Stomach smooth muscle (tissue), 2 donors: Measurements from ENCODE around the gene PDIA6.
"Not testable (repeated sequence)": the region's sequence is repeated elsewhere in the genome, so short reads cannot be mapped to it uniquely, and the experiment has no call there.

Source experiments
- H3K27ac ChIP-seq: one replicate; pipeline ENCODE4 v1.7.0; 2013; ENCODE audit warnings: mild to moderate bottlenecking, low read length, inconsistent platforms
- H3K27me3 ChIP-seq, 2 donors: one replicate each; pipeline ENCODE4 v1.7.0; 2013; ENCODE audit warnings: low read length in 2 of 2; ENCODE audit not compliant: insufficient read depth in 2 of 2, control insufficient read depth in 1 of 2
- H3K36me3 ChIP-seq, 2 donors: one replicate each; pipeline ENCODE4 v1.7.0; 2013; ENCODE audit warnings: low read length in 2 of 2; ENCODE audit not compliant: control insufficient read depth in 2 of 2, insufficient read depth in 2 of 2
- H3K4me1 ChIP-seq: one replicate; pipeline ENCODE4 v1.7.0; 2013; ENCODE audit warnings: low read length; ENCODE audit not compliant: control insufficient read depth, insufficient read depth
- H3K4me3 ChIP-seq, 2 donors: one replicate each; pipeline ENCODE4 v1.7.0; 2013; ENCODE audit warnings: low read length in 2 of 2
- H3K9ac ChIP-seq, 2 donors: one replicate each; pipeline ENCODE4 v1.7.0; 2013; ENCODE audit warnings: low read length in 2 of 2, mild to moderate bottlenecking in 1 of 2
- H3K9me3 ChIP-seq, 2 donors: one replicate each; pipeline ENCODE4 v1.7.0; 2013; ENCODE audit warnings: low read length in 2 of 2; ENCODE audit not compliant: control insufficient read depth in 2 of 2
- donor health status: healthy.
- donor health status: Pancreatic carcinoma.

The PDIA6 gene

DNA sequence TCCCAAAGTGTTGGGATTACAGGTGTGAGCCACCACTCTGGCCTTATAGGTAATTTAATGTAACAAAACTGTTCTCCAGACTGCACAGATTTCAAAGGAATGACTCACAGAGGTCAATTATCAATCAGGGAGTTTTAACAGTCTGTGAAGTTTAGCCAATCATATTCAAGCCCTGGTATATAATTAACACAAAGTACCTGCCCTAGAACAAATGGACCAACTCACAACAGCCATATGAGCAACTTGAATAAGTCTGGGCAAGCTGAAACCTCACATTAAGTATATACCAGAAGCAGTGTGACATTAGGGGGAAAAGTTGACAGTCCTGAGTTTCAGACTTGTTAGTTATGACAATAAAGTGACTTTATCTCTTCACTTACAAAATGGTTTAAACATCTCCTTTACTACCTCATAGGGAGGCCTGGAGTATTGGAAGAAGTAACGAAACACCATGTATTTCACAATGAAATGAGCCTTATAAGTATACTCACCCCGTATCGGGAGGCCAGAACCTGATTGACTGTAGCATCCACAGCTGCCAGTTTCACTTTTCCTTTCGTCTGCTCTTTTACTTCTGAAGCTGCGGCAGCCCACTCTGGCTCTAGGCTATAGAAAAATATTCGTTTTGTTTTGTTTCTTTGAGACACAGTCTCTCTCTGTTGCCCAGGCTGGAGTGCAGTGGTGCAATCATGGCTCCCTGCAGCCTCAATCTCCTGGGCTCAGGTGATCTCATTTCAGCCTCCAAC is 22.2 kb downstream of the PDIA6 start:
- Histone ChIP-seq H3K36me3 (peaks cover 49 to 67% of the 10 kb centered on the region in 2 donors), H3K4me1 (peaks cover 2% of the 10 kb centered on the region), H3K27ac (no peak overlapping the region), H3K9ac (no peak overlapping the region), H3K9me3 (no peaks in the 10 kb centered on the region), H3K27me3 (no peaks in the 10 kb centered on the region), H3K4me3 (no peak overlapping the region)

DNA sequence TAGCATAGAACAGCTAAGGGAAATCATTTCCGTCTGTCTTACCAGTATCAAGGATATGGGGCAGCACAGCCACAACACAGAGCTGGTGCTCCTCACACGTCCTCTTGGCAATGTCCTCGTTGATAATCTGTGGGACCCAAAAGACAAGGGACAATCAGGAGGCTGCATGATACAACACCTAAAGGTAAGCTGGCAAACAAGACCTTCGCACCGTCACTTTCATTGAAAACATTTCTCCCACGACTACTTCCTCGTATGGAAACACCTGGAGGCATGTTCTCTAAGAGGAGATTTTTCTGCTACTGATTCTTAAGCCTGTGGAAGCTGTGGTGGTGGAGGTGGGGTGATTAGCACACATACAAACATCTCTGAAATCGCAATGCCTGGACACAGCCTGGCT is 23.7 kb downstream of the PDIA6 start:
- H3K27me3 ChIP-seq: no peaks in the 10 kb centered on the region
- no peak overlapping the region for H3K27ac ChIP-seq
- H3K36me3 ChIP-seq: peaks cover 53 to 65% of the 10 kb centered on the region in 2 donors
- H3K9ac ChIP-seq: no peak overlapping the region
- H3K4me3 ChIP-seq: no peak overlapping the region
- H3K4me1 ChIP-seq: peaks cover 7% of the 10 kb centered on the region
- H3K9me3 ChIP-seq: no peaks in the 10 kb centered on the region

DNA sequence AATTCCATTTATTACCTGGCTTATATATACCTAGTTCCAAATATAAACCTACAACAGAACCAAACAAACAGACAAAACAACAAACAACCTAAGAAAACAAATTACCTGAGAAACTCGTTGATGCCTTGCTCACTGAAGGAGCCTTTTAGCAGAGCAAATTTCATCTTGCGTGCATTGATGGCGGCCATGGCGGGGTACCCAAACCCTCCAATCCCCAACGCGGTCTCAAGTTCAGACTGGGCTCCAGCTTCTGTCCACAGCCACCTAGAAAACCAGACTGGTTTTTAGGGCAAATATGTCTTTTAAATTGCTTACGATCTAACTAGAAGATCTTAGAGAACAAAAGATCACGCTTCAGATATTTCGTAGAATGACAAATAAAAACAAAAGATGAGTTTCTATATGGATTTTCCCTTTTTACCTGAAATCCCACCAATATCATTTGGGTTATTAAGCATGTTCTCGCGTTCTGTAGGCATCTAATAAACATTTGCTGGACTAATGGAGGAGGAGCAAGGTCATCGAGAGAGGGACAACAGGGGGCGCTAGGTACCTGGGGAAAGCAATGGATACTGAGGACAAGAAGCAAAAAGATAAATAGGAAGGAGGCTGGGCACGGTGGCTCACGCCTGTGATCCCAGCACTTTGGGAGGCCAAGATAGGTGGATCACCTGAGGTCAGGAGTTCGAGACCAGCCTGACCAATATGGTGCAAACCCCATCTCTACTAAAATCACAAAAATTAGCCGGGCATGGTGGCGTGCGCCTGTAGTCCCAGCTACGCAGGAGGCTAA is 25.2 kb downstream of the PDIA6 start:
- Histone ChIP-seq H3K4me3 (no peak overlapping the region), H3K27ac (no peak overlapping the region), H3K27me3 (no peaks in the 10 kb centered on the region), H3K9ac (no peak overlapping the region), H3K4me1 (peaks cover 7% of the 10 kb centered on the region), H3K36me3 (peaks cover 49 to 59% of the 10 kb centered on the region in 2 donors), H3K9me3 (no peaks in the 10 kb centered on the region)

DNA sequence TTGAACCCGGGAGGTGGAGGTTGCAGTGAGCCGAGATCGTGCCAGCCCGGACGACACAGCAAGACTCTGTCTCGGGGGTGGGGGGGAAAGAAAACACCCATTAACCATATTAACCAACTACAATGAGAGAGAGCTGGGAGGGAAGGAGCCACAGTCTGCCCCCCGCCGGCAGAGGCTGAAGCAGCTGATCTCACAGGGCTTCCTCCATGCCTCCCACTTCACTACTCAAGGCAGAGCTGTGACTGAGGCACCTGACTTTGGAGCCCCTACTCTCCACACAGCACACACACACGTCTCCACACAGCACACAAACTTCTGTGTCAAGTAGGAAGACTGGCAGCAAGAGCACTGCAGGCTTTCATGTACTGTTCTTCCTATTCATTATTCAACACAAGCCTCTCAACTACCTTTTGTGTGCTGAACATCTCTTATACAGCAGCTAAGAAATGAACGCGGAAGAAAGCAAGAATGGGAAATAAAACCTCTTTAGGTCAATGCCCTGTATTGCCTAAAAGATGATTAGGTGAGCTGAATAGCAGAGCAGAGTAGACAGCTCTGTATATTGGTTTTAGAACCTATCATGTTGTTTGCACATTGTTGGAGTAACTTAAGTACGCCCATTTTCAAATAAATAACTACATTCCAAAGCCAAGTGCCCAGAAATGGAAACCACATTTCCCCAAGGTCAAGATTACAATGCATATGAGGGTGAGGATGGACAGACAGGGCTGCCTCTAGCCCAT is 26.2 kb downstream of the PDIA6 start:
- peaks cover 49 to 50% of the 10 kb centered on the region in 2 donors for H3K36me3 ChIP-seq
- H3K27me3 ChIP-seq: no peaks in the 10 kb centered on the region
- no peak overlapping the region for H3K27ac ChIP-seq
- H3K4me3 ChIP-seq: no peak overlapping the region
- H3K9ac ChIP-seq: no peak overlapping the region
- H3K4me1 ChIP-seq: peaks cover 7% of the 10 kb centered on the region
- no peaks in the 10 kb centered on the region for H3K9me3 ChIP-seq

DNA sequence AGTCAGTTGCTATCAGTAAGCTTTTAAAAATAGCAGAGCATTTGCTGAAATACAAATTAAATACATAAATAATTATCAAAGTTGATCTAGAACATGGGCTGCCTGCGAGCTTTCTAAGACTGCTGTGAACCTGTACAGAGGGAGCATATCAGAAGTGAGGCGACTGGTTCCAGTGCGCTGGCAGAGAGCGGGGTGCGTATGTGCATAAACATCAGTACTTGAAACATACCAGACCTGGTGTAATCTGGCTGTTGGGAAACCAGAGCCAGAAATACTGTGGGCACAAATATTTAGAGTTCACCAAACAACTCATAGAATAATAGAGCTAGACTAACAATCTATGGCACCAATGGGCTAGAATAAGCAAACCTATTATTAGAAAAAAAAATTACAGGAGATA is 27.3 kb downstream of the PDIA6 start:
- Histone ChIP-seq H3K4me3 (no peak overlapping the region), H3K27ac (peak overlapping the region; percentile 56), H3K9me3 (no peaks in the 10 kb centered on the region), H3K36me3 (peaks cover 43 to 48% of the 10 kb centered on the region in 2 donors), H3K9ac (no peak overlapping the region), H3K27me3 (no peaks in the 10 kb centered on the region), H3K4me1 (peaks cover 7% of the 10 kb centered on the region)

DNA sequence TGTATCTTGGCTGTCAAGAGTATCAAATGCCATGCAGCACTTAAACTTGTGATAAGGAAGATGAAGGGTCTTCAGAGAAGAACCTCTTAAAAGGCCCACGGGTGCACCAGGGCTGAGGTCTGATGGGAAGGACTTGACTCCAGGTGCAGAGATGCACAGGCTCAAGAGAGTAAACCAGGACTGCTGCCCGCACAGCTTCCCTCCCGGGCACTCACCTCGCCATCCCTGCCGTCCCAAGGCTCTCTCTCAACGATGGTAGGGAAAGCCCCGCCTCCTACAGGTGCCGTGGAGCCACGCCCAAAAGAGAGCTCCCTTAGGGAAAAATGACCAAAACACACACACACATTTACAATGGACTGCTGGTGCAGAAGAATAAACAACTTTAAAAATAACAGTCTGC is 27.9 kb downstream of the PDIA6 start:
- no peak overlapping the region for H3K4me3 ChIP-seq
- H3K27me3 ChIP-seq: no peaks in the 10 kb centered on the region
- peak overlapping the region; percentile 56 for H3K27ac ChIP-seq

DNA sequence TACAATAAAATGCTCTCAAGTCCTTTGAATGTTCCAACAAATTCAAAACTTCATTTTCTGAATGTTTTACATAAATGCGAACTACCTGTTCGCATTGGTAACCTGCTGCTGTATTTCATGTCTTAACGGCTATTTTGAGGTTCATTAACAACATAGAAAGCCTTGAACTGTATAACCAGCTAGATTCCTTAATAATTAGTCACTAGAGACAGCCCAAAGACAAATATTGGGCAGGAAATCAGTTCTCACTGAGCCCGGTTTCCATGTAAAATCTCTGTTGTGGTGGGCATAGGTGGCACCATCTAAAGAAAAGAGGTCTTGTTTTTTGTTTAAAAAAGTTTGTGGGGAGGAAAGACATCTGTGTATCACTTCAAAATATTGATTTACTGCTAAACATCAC is 29.2 kb downstream of the PDIA6 start:
- Histone ChIP-seq H3K4me1 (peaks cover 7% of the 10 kb centered on the region), H3K36me3 (peaks cover 32 to 39% of the 10 kb centered on the region in 2 donors), H3K4me3 (no peak overlapping the region), H3K27me3 (no peaks in the 10 kb centered on the region), H3K27ac (no peak overlapping the region), H3K9me3 (no peaks in the 10 kb centered on the region), H3K9ac (no peak overlapping the region)

More for the DNA sequence above, 27.9 kb downstream of the PDIA6 start:
- H3K36me3 ChIP-seq: peaks cover 42 to 48% of the 10 kb centered on the region in 2 donors
- no peak overlapping the region for H3K9ac ChIP-seq
- no peaks in the 10 kb centered on the region for H3K9me3 ChIP-seq
- H3K4me1 ChIP-seq: peaks cover 7% of the 10 kb centered on the region

DNA sequence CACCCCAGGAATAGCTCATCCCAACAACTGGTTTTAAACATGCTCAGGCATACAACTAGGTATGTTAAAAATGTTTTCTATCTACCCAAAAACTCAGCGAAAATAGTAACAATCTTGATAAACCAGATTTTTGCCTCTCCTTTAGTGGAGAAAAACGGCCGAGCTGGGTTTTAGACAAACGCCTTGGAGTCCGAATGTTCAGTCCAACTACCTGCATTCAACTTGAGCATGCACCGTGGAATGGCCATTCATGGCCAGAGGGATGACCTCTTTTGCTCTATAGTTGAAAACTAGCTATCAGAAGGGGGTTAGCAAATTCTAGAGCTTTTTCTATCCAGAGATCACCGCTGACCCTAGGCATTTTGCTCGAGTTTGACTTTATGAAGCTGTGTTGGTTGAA is 30.8 kb downstream of the PDIA6 start:
- peaks cover 18 to 29% of the 10 kb centered on the region in 2 donors for H3K36me3 ChIP-seq
- peaks cover 7% of the 10 kb centered on the region for H3K4me1 ChIP-seq
- no peak overlapping the region for H3K27ac ChIP-seq
- no peak overlapping the region for H3K9ac ChIP-seq
- no peaks in the 10 kb centered on the region for H3K9me3 ChIP-seq
- H3K4me3 ChIP-seq: no peak overlapping the region
- H3K27me3 ChIP-seq: no peaks in the 10 kb centered on the region

DNA sequence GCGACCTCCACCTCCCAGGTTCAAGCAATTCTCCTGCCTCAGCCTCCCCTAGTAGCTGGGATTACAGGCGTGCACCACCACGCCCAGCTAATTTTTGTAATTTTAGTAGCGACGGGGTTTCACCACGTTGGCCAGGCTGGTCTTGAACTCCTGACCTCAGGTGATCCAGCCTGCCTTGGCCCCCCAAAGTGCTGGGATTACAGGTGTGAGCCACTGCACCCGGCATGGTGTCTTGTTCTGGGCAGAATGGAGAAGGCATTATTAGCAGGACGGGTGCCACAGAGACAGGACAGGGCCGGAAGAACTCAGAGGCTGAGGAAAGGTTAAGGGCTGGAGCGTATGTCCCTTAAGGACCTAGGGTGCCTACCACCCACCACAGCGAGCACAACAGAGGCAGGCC is 31.8 kb downstream of the PDIA6 start:
- H3K4me3 ChIP-seq, H3K9me3 ChIP-seq, H3K9ac ChIP-seq, H3K27me3 ChIP-seq, H3K4me1 ChIP-seq, H3K27ac ChIP-seq: not testable (repeated sequence)
- peaks cover 11 to 26% of the 10 kb centered on the region in 2 donors for H3K36me3 ChIP-seq

DNA sequence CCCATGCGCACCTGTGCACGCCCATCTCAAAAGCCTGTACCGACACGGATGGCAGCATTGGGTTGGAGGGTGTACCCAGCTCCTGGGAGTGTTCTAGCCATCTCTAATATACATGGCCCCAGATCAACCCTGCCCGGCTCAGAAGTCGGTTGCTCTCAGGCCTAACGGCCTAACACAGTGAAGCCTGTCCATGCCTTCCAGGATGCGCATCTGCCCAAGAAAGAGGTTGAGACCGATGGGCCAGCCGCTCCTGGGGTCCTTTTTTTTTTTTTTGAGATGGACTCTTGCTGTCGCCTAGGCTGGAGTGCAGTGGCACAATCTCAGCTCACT is 32.1 kb downstream of the PDIA6 start:
- H3K27ac ChIP-seq: no peak overlapping the region
- H3K36me3 ChIP-seq: peaks cover 11 to 26% of the 10 kb centered on the region in 2 donors
- no peak overlapping the region for H3K9ac ChIP-seq
- H3K4me1 ChIP-seq: peaks cover 5% of the 10 kb centered on the region
- H3K4me3 ChIP-seq: no peak overlapping the region
- no peaks in the 10 kb centered on the region for H3K27me3 ChIP-seq
- no peaks in the 10 kb centered on the region for H3K9me3 ChIP-seq
